MCF 10A (cell line): Measurements from ENCODE around the gene CSRNP2. TPM values are rescaled to one million over a fixed set of nuclear protein-coding genes. Genes with fewer than 3 reads are reported as not detected.
A peak's percentile ranks its signal among the peaks of the same experiment; 100 is the strongest.

Source experiments
- Bru-seq: library from RNA; stranded (reverse); fragments of 400-500 nt; gene quantifications from one replicate; lab custom pipeline; 2021; lab: Mats Ljungman, UMichigan
- BruChase-seq, 2 experiments: library from RNA; stranded (reverse); fragments of 400-500 nt; gene quantifications; one replicate each; lab custom pipeline; 2021; lab: Mats Ljungman, UMichigan
- BruUV-seq: library from RNA; stranded (reverse); fragments of 400-500 nt; replicated peaks from 2 replicates; lab custom pipeline; 2021; lab: Mats Ljungman, UMichigan
- CTCF ChIA-PET: fragments of 300-600 bp; sonication (Branson Sonifier 250); formaldehyde crosslinking; extraction: SDS; loops from one replicate; lab custom pipeline; 2021; ENCODE audit warnings: antibody characterized with exemption, inconsistent platforms; lab: Yijun Ruan, JAX
- POLR2A ChIA-PET: fragments of 300-600, 350-650 bp; sonication (Branson Sonifier 250); formaldehyde crosslinking; extraction: SDS; loops from one replicate; lab custom pipeline; 2020; ENCODE audit warnings: antibody characterized with exemption, inconsistent platforms; lab: Yijun Ruan, JAX
- DNase-seq: peaks from one replicate; pipeline ENCODE4 v3.0.0-alpha.2; 2018; ENCODE audit not compliant: unreplicated experiment
- H3K27ac Mint-ChIP-seq: one replicate; pipeline ENCODE4 v1.8.0; 2022; ENCODE audit warnings: mild to moderate bottlenecking, low read depth, mixed read lengths; ENCODE audit not compliant: unreplicated experiment
- H3K27me3 Mint-ChIP-seq: one replicate; pipeline ENCODE4 v1.8.0; 2022; ENCODE audit warnings: mixed read lengths; ENCODE audit not compliant: insufficient read depth, unreplicated experiment
- H3K36me3 Mint-ChIP-seq: one replicate; pipeline ENCODE4 v1.8.0; 2022; ENCODE audit warnings: mild to moderate bottlenecking, moderate library complexity, mixed read lengths; ENCODE audit not compliant: insufficient read depth, unreplicated experiment
- H3K4me1 Mint-ChIP-seq: one replicate; pipeline ENCODE4 v1.8.0; 2022; ENCODE audit warnings: mixed read lengths; ENCODE audit not compliant: insufficient read depth, unreplicated experiment
- H3K4me3 Mint-ChIP-seq: one replicate; pipeline ENCODE4 v1.8.0; 2022; ENCODE audit warnings: mild to moderate bottlenecking, moderate library complexity, mixed read lengths; ENCODE audit not compliant: unreplicated experiment
- H3K9me3 Mint-ChIP-seq: one replicate; pipeline ENCODE4 v1.8.0; 2022; ENCODE audit warnings: mixed read lengths; ENCODE audit not compliant: unreplicated experiment
- CTCF ChIP-seq: fragments of 200-600 bp; IDR thresholded peaks from one replicate; pipeline ENCODE4 v1.8.0; 2022; ENCODE audit warnings: antibody characterized with exemption, mild to moderate bottlenecking; ENCODE audit not compliant: unreplicated experiment
- intact Hi-C: fragments of 100-400 bp; cut with micrococcal nuclease; formaldehyde crosslinking; loops from 2 replicates; pipeline ENCODE4 v1.14.1; 2022
- long read RNA-seq: library from polyadenylated mRNA; stranded (forward); transcript quantifications from one replicate; pipeline ENCODE4 v2.0.0, GENCODE V29; 2022
- total RNA-seq: library from RNA; stranded (reverse); gene quantifications from 2 replicates; pipeline ENCODE4 v1.2.3, GENCODE V29; 2022

Gene CSRNP2, protein sequence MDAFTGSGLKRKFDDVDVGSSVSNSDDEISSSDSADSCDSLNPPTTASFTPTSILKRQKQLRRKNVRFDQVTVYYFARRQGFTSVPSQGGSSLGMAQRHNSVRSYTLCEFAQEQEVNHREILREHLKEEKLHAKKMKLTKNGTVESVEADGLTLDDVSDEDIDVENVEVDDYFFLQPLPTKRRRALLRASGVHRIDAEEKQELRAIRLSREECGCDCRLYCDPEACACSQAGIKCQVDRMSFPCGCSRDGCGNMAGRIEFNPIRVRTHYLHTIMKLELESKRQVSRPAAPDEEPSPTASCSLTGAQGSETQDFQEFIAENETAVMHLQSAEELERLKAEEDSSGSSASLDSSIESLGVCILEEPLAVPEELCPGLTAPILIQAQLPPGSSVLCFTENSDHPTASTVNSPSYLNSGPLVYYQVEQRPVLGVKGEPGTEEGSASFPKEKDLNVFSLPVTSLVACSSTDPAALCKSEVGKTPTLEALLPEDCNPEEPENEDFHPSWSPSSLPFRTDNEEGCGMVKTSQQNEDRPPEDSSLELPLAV
- 41.4 and 46.3 TPM in 2 replicates for total RNA-seq
- Bru-seq, nascent RNA: percentile 75 among the genes with signal in this experiment
- percentile 88 among the genes with signal in this experiment for BruChase-seq, experiment 1, labeled RNA remaining after a 6-hour chase
- BruChase-seq, experiment 2, labeled RNA remaining after a 2-hour chase: percentile 92 among the genes with signal in this experiment
- long read RNA-seq, partial matches to known transcripts: 1 of 13 reads
- long read RNA-seq, other reads (novel, unspliced or antisense): 12 of 13 reads

DNA sequence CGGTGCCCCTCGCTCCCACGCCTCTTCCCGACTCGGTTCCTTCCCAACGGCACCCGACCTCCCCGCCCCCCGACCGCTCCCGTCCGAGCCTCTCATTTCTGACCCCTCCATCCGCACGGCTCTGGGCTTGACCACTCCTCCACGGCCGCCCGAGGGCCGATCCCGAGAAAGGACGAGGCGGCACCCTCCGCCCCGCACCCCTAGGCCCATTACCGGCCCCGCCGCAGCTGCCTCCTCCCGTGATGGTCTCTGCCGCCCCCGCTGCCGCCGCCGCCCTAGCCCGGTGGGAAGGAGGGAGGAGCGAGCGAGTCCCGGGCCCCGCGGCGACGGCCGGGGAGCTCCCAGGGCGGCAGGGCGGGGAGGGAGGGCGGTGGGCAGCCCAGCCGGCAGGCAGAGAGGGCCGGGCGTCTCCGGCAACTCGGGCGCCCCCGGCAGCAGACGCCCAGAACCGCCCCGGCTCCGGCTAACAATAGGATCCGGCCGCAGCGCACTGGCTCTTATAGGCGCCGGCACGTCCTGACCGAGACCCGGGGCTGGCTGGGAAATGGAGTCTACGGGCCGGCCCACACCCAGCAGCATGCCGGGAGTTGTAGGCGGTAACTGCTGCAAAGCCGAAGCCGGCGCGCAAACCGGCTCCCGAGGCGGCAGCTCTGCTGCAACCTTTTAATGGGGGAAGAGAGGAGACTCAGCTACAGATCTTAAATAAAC lies at the start of gene CSRNP2:
CSRNP2 (minus strand) TSS at position 471 of the 708 bp plus-strand sequence. CDS start 7,035 bp downstream, outside the sequence.
- H3K27me3 Mint-ChIP-seq: no peaks in the 10 kb centered on the region
- H3K9me3 Mint-ChIP-seq: no peaks in the 10 kb centered on the region
- no TSS peak for BruUV-seq
- H3K4me3 Mint-ChIP-seq: peak within 1 kb of the TSS; percentile 88
- CTCF ChIA-PET: interaction anchor here (0.6 to 1.7 kb wide), 8 partner anchors 10 to 1117 kb away, joined by 3 to 7 read pairs (median 3); no protein-coding TSS in a partner anchor
- H3K4me1 Mint-ChIP-seq: peaks cover 13% of the 10 kb centered on the region
- POLR2A ChIA-PET: interaction anchor here (0.6 to 4.0 kb wide), 39 partner anchors 9 to 320 kb away, joined by 3 to 70 read pairs (median 4); partner anchors contain the start of genes DAZAP2, LETMD1 and SLC11A2
- H3K36me3 Mint-ChIP-seq: peaks cover 24% of the 10 kb centered on the region
- TF ChIP-seq CTCF: no peak
- DNase-seq: peak; percentile 93
- peak within 1 kb of the TSS; percentile 46 for H3K27ac Mint-ChIP-seq
- intact Hi-C loops: loop anchor here (2.0 kb wide), 1 partner anchor 34 kb away; the partner anchor contains the start of gene LETMD1

DNA sequence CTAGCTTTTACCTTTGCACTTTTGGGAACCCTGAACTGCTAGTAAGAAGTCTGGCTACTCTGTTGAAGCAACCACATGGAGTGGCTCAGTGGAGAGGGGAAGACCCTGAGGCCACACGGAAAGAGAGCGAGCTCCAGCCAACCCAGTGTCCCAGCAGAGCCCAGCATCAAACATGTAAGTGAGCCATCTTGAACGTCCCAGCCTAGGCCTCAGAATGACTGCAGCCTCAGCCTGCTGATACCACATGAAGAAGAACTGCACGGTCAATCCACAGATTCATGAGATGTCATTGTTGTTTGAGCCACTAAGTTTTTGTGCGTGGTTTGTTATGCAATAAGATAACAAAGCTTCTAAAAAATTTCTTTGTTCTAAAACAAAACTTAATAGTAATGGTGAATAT lies 49.3 kb upstream of the CSRNP2 start:
- CTCF ChIA-PET: interaction anchor here (0.6 to 1.1 kb wide), 2 partner anchors 37 to 209 kb away, joined by 3 to 4 read pairs; no protein-coding TSS in a partner anchor

GRCh38 chr12:51131745-51132521 lies 48.5 kb upstream of the CSRNP2 start:
- intact Hi-C loops: no loop called here
- H3K4me1 Mint-ChIP-seq: peaks cover 23% of the 10 kb centered on the region
- H3K27me3 Mint-ChIP-seq: no peaks in the 10 kb centered on the region
- H3K4me3 Mint-ChIP-seq: no peak overlapping the region
- no peak for DNase-seq
- no peaks in the 10 kb centered on the region for H3K9me3 Mint-ChIP-seq
- POLR2A ChIA-PET: interaction anchor here (0.5 to 1.9 kb wide), 4 partner anchors 40 to 99 kb away, joined by 3 to 6 read pairs (median 3); partner anchors contain the start of gene POU6F1
- TF ChIP-seq CTCF: no peak
- no peak overlapping the region for H3K27ac Mint-ChIP-seq
- CTCF ChIA-PET: interaction anchor here (0.6 to 1.1 kb wide), 2 partner anchors 37 to 209 kb away, joined by 3 to 4 read pairs; no protein-coding TSS in a partner anchor
- H3K36me3 Mint-ChIP-seq: peaks cover 10% of the 10 kb centered on the region
- BruUV-seq: no TSS peak

More for the DNA sequence above, 49.3 kb upstream of the CSRNP2 start:
- Mint-ChIP-seq H3K4me1 (peaks cover 16% of the 10 kb centered on the region), H3K27me3 (no peaks in the 10 kb centered on the region), H3K36me3 (peaks cover 10% of the 10 kb centered on the region), H3K9me3 (no peaks in the 10 kb centered on the region), H3K4me3 (no peak overlapping the region), H3K27ac (peak overlapping the region; percentile 57)
- DNase-seq: no peak
- no peak for TF ChIP-seq CTCF
- intact Hi-C loops: no loop called here
- no TSS peak for BruUV-seq
- POLR2A ChIA-PET: interaction anchor here (0.5 to 1.9 kb wide), 3 partner anchors 39 to 99 kb away, joined by 3 to 6 read pairs (median 3); no protein-coding TSS in a partner anchor
